ENCODE results near the gene PDLIM7.
"Not testable (repeated sequence)": the region's sequence is repeated elsewhere in the genome, so short reads cannot be mapped to it uniquely, and the experiment has no call there.

The PDLIM7 gene

DNA sequence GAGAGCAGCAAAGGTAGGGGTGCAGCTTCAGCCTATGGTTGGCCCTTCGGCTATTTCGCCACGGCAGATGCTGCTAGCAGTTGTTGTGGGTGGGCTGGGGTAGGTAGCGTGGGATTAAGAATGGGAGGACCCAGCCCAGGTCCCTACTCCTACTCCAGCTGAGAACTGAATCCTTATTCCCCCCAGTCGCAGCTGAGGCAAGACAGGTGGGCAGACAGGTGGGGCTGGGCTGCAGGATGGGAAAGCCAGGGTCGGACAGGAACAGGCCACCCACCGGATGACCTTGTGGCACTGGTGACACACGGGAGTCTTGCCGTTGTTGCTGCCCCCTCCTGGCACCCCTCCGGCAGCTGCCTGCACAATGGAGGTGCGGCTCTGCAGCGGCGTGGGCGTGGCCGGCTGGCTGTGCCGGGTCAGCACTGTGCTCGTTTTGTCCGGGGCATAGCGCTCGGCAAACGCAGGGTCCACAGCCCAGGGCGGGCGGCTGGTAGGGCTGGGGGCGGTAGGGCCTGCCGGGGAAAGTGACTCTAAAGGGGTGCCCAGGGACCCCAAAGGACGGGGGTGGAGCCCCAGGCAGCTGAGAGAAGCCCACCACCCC, 8.2 kb downstream of the PDLIM7 start:
- TF ChIP-seq EZH2phosphoT487 (IDR thresholded peaks at IDR 0.05; ENCODE audit: low read depth): no peak
- TF ChIP-seq, protein P1, sequence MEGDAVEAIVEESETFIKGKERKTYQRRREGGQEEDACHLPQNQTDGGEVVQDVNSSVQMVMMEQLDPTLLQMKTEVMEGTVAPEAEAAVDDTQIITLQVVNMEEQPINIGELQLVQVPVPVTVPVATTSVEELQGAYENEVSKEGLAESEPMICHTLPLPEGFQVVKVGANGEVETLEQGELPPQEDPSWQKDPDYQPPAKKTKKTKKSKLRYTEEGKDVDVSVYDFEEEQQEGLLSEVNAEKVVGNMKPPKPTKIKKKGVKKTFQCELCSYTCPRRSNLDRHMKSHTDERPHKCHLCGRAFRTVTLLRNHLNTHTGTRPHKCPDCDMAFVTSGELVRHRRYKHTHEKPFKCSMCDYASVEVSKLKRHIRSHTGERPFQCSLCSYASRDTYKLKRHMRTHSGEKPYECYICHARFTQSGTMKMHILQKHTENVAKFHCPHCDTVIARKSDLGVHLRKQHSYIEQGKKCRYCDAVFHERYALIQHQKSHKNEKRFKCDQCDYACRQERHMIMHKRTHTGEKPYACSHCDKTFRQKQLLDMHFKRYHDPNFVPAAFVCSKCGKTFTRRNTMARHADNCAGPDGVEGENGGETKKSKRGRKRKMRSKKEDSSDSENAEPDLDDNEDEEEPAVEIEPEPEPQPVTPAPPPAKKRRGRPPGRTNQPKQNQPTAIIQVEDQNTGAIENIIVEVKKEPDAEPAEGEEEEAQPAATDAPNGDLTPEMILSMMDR (IDR thresholded peaks at IDR 0.05; ENCODE audit: low read depth, low read length): peak; percentile 53
- Histone ChIP-seq H4K20me1 (ENCODE audit: insufficient read depth, low read length) (no peaks in the 10 kb centered on the region; the same call in 1 of the 2 replicates), H3K27me3 (ENCODE audit: low read depth, low read length) (no peaks in the 10 kb centered on the region), H3K79me2 (ENCODE audit: low read length) (no peaks in the 10 kb centered on the region), H3K27ac (ENCODE audit: low read length) (no peak overlapping the region), H3K4me1 (ENCODE audit: low read length) (peaks cover 22% of the 10 kb centered on the region), H3K4me2 (ENCODE audit: low read length) (peak overlapping the region; percentile 61), H3K9ac (ENCODE audit: low read length) (no peak overlapping the region), H3K36me3 (replicated peaks; ENCODE audit: low read depth, low read length) (no peaks in the 10 kb centered on the region), H3K4me3 (ENCODE audit: low read length) (peak overlapping the region; percentile 53), H2AFZ (ENCODE audit: low read depth, low read length) (no peak overlapping the region), H3K9me3 (ENCODE audit: insufficient read depth, low read length) (no peaks in the 10 kb centered on the region)

DNA sequence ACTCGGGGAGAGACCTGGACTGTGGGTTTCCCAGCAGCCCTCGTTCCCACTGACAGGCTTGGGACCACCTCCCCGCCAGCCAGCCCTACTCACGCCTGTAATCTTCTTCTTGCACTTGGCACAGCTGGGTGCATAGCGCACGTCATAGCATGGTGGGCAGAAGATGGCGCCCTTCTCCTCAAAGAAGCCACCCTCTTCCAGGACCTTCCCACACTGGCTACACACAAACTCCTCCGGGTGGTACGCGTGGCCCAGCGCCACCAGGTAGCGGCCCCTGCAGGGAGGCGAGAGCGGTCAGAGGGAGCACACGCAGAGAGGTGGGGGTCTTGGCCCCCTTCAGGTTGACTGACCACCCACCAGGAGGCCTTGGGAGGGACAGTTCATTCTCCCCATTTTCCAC, 9.4 kb downstream of the PDLIM7 start:
- Histone ChIP-seq H3K27ac (ENCODE audit: low read length) (no peak overlapping the region), H3K27me3 (ENCODE audit: low read depth, low read length) (no peaks in the 10 kb centered on the region), H3K4me3 (ENCODE audit: low read length) (no peak overlapping the region), H3K36me3 (replicated peaks; ENCODE audit: low read depth, low read length) (no peaks in the 10 kb centered on the region), H2AFZ (ENCODE audit: low read depth, low read length) (no peak overlapping the region), H3K9me3 (ENCODE audit: insufficient read depth, low read length) (no peaks in the 10 kb centered on the region), H3K9ac (ENCODE audit: low read length) (no peak overlapping the region), H3K79me2 (ENCODE audit: low read length) (no peaks in the 10 kb centered on the region), H3K4me1 (ENCODE audit: low read length) (peaks cover 10% of the 10 kb centered on the region), H3K4me2 (ENCODE audit: low read length) (no peak overlapping the region), H4K20me1 (ENCODE audit: insufficient read depth, low read length) (no peaks in the 10 kb centered on the region; the same call in 1 of the 2 replicates)
- no peak for TF ChIP-seq EZH2phosphoT487 (IDR thresholded peaks at IDR 0.05; ENCODE audit: low read depth)
- TF ChIP-seq, protein P1 (IDR thresholded peaks at IDR 0.05; ENCODE audit: low read depth, low read length): peak; percentile 35

DNA sequence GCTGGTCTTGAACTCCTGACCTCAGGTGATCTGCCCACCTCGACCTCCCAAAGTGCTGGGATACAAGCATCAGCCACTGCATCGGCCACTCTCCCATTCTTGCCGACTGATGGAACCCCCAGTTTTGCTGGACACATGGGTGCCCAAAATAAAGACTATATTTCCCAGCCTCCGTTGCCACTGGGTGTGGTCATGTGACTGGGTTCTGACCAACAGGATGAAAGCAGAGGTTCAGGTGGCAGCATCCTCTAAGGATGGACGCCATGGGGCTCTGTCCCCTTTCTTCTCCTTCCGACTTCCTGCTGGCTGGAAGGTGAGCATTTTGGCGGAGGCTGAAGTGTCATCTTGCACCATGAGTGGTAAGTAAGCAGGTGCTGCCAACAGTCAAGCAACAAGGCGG, 10.3 kb downstream of the PDLIM7 start:
- Histone ChIP-seq H3K9me3 (ENCODE audit: insufficient read depth, low read length) (no peaks in the 10 kb centered on the region), H3K36me3 (replicated peaks; ENCODE audit: low read depth, low read length) (no peaks in the 10 kb centered on the region), H3K4me3 (ENCODE audit: low read length) (no peak overlapping the region), H3K4me1 (ENCODE audit: low read length) (peaks cover 10% of the 10 kb centered on the region), H3K27ac (ENCODE audit: low read length) (no peak overlapping the region), H3K9ac (ENCODE audit: low read length) (no peak overlapping the region), H2AFZ (ENCODE audit: low read depth, low read length) (no peak overlapping the region), H3K79me2 (ENCODE audit: low read length) (no peaks in the 10 kb centered on the region), H3K4me2 (ENCODE audit: low read length) (no peak overlapping the region), H3K27me3 (ENCODE audit: low read depth, low read length) (no peaks in the 10 kb centered on the region), H4K20me1 (ENCODE audit: insufficient read depth, low read length) (no peaks in the 10 kb centered on the region; the same call in 1 of the 2 replicates)
- TF ChIP-seq, protein P1 (IDR thresholded peaks at IDR 0.05; ENCODE audit: low read depth, low read length): no peak
- no peak for TF ChIP-seq EZH2phosphoT487 (IDR thresholded peaks at IDR 0.05; ENCODE audit: low read depth)

DNA sequence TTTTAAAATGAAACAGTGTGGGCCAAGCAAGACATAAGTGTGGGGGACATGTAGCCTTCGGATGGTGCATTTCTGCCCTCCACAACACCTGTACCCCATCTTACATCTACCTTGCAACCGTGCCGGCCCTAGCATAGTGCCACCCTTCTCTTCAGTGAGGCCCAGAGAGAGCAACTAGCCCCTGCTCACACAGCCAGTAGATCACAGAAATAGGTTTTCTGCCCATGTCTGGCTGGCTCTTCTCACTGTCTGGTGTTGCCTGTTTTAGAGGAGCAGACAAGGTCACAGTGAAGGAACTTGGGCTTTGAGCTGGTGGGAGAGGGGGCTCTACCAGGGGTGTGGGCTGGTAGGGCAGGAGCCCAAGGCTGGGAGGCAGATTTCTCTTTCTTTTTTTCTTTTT, 11.1 kb downstream of the PDLIM7 start:
- Histone ChIP-seq H3K4me2 (ENCODE audit: low read length) (no peak overlapping the region), H3K9ac (ENCODE audit: low read length) (no peak overlapping the region), H3K4me1 (ENCODE audit: low read length) (peaks cover 10% of the 10 kb centered on the region), H3K27ac (ENCODE audit: low read length) (no peak overlapping the region), H3K27me3 (ENCODE audit: low read depth, low read length) (no peaks in the 10 kb centered on the region), H2AFZ (ENCODE audit: low read depth, low read length) (no peak overlapping the region), H4K20me1 (ENCODE audit: insufficient read depth, low read length) (no peaks in the 10 kb centered on the region; the same call in 1 of the 2 replicates), H3K79me2 (ENCODE audit: low read length) (no peaks in the 10 kb centered on the region), H3K4me3 (ENCODE audit: low read length) (no peak overlapping the region), H3K9me3 (ENCODE audit: insufficient read depth, low read length) (no peaks in the 10 kb centered on the region), H3K36me3 (replicated peaks; ENCODE audit: low read depth, low read length) (no peaks in the 10 kb centered on the region)
- TF ChIP-seq EZH2phosphoT487 (IDR thresholded peaks at IDR 0.05; ENCODE audit: low read depth): no peak
- TF ChIP-seq, protein P1 (IDR thresholded peaks at IDR 0.05; ENCODE audit: low read depth, low read length): no peak

DNA sequence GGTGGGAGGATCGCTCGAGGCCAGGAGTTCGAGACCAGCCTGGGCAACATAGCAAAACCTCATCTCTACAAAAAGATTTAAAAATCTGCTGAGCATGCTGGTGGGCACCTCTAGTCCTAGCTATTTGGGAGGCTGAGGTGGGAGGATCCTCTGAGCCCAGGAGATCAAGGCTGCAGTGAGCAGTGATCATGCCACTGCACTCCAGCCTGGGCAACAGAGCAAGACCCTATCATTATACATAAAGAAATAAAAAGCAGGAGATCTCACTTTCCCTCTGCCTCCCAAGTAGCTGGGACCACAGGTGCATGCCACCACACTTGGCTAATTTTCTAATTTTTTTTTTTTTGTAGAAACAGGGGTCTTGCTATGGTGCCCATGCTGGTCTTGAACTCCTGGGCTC, 11.7 kb downstream of the PDLIM7 start:
- not testable (repeated sequence) for H3K27me3 ChIP-seq (ENCODE audit: low read depth, low read length); H2AFZ ChIP-seq (ENCODE audit: low read depth, low read length); H3K27ac ChIP-seq (ENCODE audit: low read length); H3K36me3 ChIP-seq (replicated peaks; ENCODE audit: low read depth, low read length); H3K9ac ChIP-seq (ENCODE audit: low read length); H3K4me3 ChIP-seq (ENCODE audit: low read length); H3K4me2 ChIP-seq (ENCODE audit: low read length); H3K9me3 ChIP-seq (ENCODE audit: insufficient read depth, low read length); H4K20me1 ChIP-seq (ENCODE audit: insufficient read depth, low read length); H3K79me2 ChIP-seq (ENCODE audit: low read length)
- peaks cover 10% of the 10 kb centered on the region for H3K4me1 ChIP-seq (ENCODE audit: low read length)

Data from OCI-LY3 (cell line).